HepG2 (cell line): ENCODE data around the gene TCP11L1. TPM values are rescaled to one million over a fixed set of nuclear protein-coding genes. Genes with fewer than 3 reads are reported as not detected.

Experiments used
- ATAC-seq: fragments of 200-7000 bp; cut with Tn5 transposase; 3 replicates; pipeline ENCODE4 v1.9.1; 2020; ENCODE audit warnings: mild to moderate bottlenecking, moderate library complexity
- BruUV-seq: library from RNA; stranded (reverse); fragments of 400-500 nt; replicated peaks from 2 replicates; lab custom pipeline; 2021; lab: Mats Ljungman, UMichigan
- CTCF ChIA-PET: fragments of 300-600 bp; formaldehyde crosslinking; extraction: SDS; loops from one replicate; lab custom pipeline; 2021; ENCODE audit warnings: low total read pairs, inconsistent platforms, low intra/inter-chr PET ratio; lab: Yijun Ruan, JAX
- POLR2A ChIA-PET: fragments of 350-600 bp; sonication (Branson Sonifier 250); formaldehyde crosslinking; loops from one replicate; lab custom pipeline; 2020; ENCODE audit warnings: antibody characterized with exemption, inconsistent platforms; lab: Yijun Ruan, JAX
- DNase-seq: peaks from one replicate; pipeline ENCODE4 v3.0.0-alpha.2; 2015; ENCODE audit warnings: low spot score
- FAIRE-seq: peaks from 3 replicates; lab custom pipeline; 2011; peaks lifted over from hg19 to GRCh38; lab: Jason Lieb, UNC
- H2AFZ ChIP-seq: one replicate; pipeline ENCODE4 v1.6.1; 2011; ENCODE audit warnings: low read length, inconsistent platforms
- H3K27ac ChIP-seq: fragments of 300-600 bp; 3 replicates; pipeline ENCODE4 v1.8.0; 2011; ENCODE audit warnings: mixed run types, mild to moderate bottlenecking, mixed read lengths, low read length, inconsistent platforms; ENCODE audit not compliant: insufficient read depth; ENCODE audit errors: extremely low read length
- H3K27me3 ChIP-seq, 2 experiments: fragments of 200-600 bp in 1 of 2; 2 replicates in 1 of 2; 3 replicates in 1 of 2; pipeline versions ENCODE4 v1.6.0 to v1.8.0; 2011; ENCODE audit warnings: low read length in 2 of 2, mild to moderate bottlenecking in 2 of 2, moderate library complexity in 2 of 2, inconsistent platforms in 1 of 2; ENCODE audit not compliant: insufficient read depth in 2 of 2, control insufficient read depth in 1 of 2
- H3K36me3 ChIP-seq, 2 experiments: fragments of 200-600 bp in 1 of 2; replicated peaks in 1 of 2; 2 replicates in 1 of 2; 3 replicates in 1 of 2; pipeline versions ENCODE4 v1.5.1 to v1.8.0; 2011; ENCODE audit warnings: low read length in 2 of 2, inconsistent platforms in 1 of 2; ENCODE audit not compliant: insufficient read depth in 2 of 2, control insufficient read depth in 1 of 2
- H3K4me1 ChIP-seq: 2 replicates; pipeline ENCODE4 v1.5.1; 2012; ENCODE audit warnings: low read length, inconsistent platforms; ENCODE audit not compliant: insufficient read depth
- H3K4me2 ChIP-seq: 2 replicates; pipeline ENCODE4 v1.6.0; 2011; ENCODE audit warnings: low read depth, low read length, inconsistent platforms
- H3K4me3 ChIP-seq, 3 experiments: fragments of 200-600 bp in 1 of 3; sonication (generic), shearing (Covaris generic) in 1 of 3; replicated peaks in 1 of 3; 2 replicates each; pipeline ENCODE4 v1.5.1; 2011 to 2016; ENCODE audit warnings: low read length in 3 of 3, inconsistent platforms in 2 of 3, low read depth in 2 of 3, mild to moderate bottlenecking in 2 of 3, control low read depth in 1 of 3, mixed read lengths in 1 of 3; ENCODE audit not compliant: insufficient read depth in 1 of 3
- H3K79me2 ChIP-seq: one replicate; pipeline ENCODE4 v1.6.1; 2011; ENCODE audit warnings: low read length, inconsistent platforms; ENCODE audit not compliant: insufficient read depth
- H3K9ac ChIP-seq: 2 replicates; pipeline ENCODE4 v1.6.0; 2011; ENCODE audit warnings: mild to moderate bottlenecking, low read depth, low read length, inconsistent platforms; ENCODE audit not compliant: insufficient read depth
- H3K9me3 ChIP-seq: 2 replicates; pipeline ENCODE4 v1.5.1; 2012; ENCODE audit warnings: mild to moderate bottlenecking, low read length
- H4K20me1 ChIP-seq: 2 replicates; pipeline ENCODE4 v1.6.0; 2011; ENCODE audit warnings: inconsistent platforms, mild to moderate bottlenecking, low read length, moderate library complexity; ENCODE audit not compliant: insufficient read depth
- ARID2 ChIP-seq: sonication (generic); formaldehyde crosslinking; IDR thresholded peaks from 2 replicates; pipeline ENCODE4 v1.8.1; 2022; ENCODE audit warnings: mild to moderate bottlenecking, missing genetic modification reagents, borderline replicate concordance
- BRD4 ChIP-seq: sonication (generic); formaldehyde crosslinking; IDR thresholded peaks from 2 replicates; pipeline ENCODE4 v1.4.0; 2020; ENCODE audit warnings: missing genetic modification reagents
- CBX5 ChIP-seq: sonication (generic); formaldehyde crosslinking; IDR thresholded peaks from 2 replicates; pipeline ENCODE4 v1.4.0; 2020; ENCODE audit warnings: missing genetic modification reagents, borderline replicate concordance
- DDIT3 ChIP-seq: sonication (generic); formaldehyde crosslinking; IDR thresholded peaks from 2 replicates; pipeline ENCODE4 v1.4.0; 2020; ENCODE audit warnings: mild to moderate bottlenecking, missing genetic modification reagents
- EZH2 ChIP-seq: conservative IDR thresholded peaks from 2 replicates; pipeline ENCODE4 v1.6.1; 2012; ENCODE audit warnings: mild to moderate bottlenecking, low read depth, low read length, moderate library complexity
- KAT7 ChIP-seq: IDR thresholded peaks from 2 replicates; pipeline ENCODE4 v1.6.1; 2018; ENCODE audit warnings: borderline replicate concordance, missing compliant biosample characterization
- KMT2A ChIP-seq: sonication (generic); formaldehyde crosslinking; IDR thresholded peaks from 2 replicates; pipeline ENCODE4 v1.4.0; 2020; ENCODE audit warnings: missing genetic modification reagents
- RXRA ChIP-seq: sonication (generic); formaldehyde crosslinking; IDR thresholded peaks from 2 replicates; pipeline ENCODE4 v1.5.1; 2020; ENCODE audit warnings: missing genetic modification reagents
- SRY ChIP-seq: sonication (generic); formaldehyde crosslinking; IDR thresholded peaks from 2 replicates; pipeline ENCODE4 v1.8.0; 2022; ENCODE audit warnings: mild to moderate bottlenecking, missing genetic modification reagents
- THRA ChIP-seq: sonication (generic); formaldehyde crosslinking; IDR thresholded peaks from 2 replicates; pipeline ENCODE4 v1.4.0; 2020; ENCODE audit warnings: missing genetic modification reagents, borderline replicate concordance
- ZFP1 ChIP-seq: IDR thresholded peaks from 2 replicates; pipeline ENCODE4 v1.6.1; 2016
- ZNF549 ChIP-seq: sonication (generic); formaldehyde crosslinking; IDR thresholded peaks from 2 replicates; pipeline ENCODE4 v1.5.0; 2020; ENCODE audit warnings: missing genetic modification reagents
- ZNF556 ChIP-seq: sonication (generic); formaldehyde crosslinking; IDR thresholded peaks from 2 replicates; pipeline ENCODE4 v1.4.0; 2020; ENCODE audit warnings: mild to moderate bottlenecking, missing genetic modification reagents, borderline replicate concordance
- ZNF563 ChIP-seq: sonication (generic); formaldehyde crosslinking; IDR thresholded peaks from 2 replicates; pipeline ENCODE4 v1.8.0; 2022; ENCODE audit warnings: mild to moderate bottlenecking, moderate library complexity, missing genetic modification reagents
- ZNF777 ChIP-seq: sonication (generic); formaldehyde crosslinking; IDR thresholded peaks from 2 replicates; pipeline ENCODE4 v1.4.0; 2020; ENCODE audit warnings: missing genetic modification reagents
- ZNF790 ChIP-seq: sonication (generic); formaldehyde crosslinking; IDR thresholded peaks from 2 replicates; pipeline ENCODE4 v1.8.0; 2022; ENCODE audit warnings: missing genetic modification reagents, mild to moderate bottlenecking, borderline replicate concordance
- ZSCAN22 ChIP-seq: sonication (generic); formaldehyde crosslinking; IDR thresholded peaks from 2 replicates; pipeline ENCODE4 v1.4.0; 2020; ENCODE audit warnings: mild to moderate bottlenecking, missing genetic modification reagents
- WGBS: methylation state at CpG from one replicate; pipeline ENCODE4 v1.1.6; 2017; ENCODE audit warnings: low lambda C conversion rate; 5-methylcytosine and 5-hydroxymethylcytosine counted together
- in situ Hi-C: cut with HindIII; loops from 2 replicates; pipeline ENCODE4 v1.10.0; 2017; ENCODE audit warnings: low pct_unique_long_range_greater_than_20kb; ENCODE audit not compliant: extremely low pct_ligation_motif_present
- intact Hi-C: fragments of 100-400 bp; cut with micrococcal nuclease; formaldehyde crosslinking; loops from one replicate; pipeline ENCODE4 v1.10.0; 2022; ENCODE audit not compliant: unreplicated experiment
- polyA plus RNA-seq, 8 experiments: library from polyadenylated mRNA; depleted of rRNA in 3 of 8; stranded (reverse) in 7 of 8; unstranded in 1 of 8; fragments of >200 nt; fragmentation: Illumina TruSeq in 4 of 8; extraction: Trizol in 4 of 8; gene quantifications; 2 replicates each; pipeline versions ENCODE4 v1.2.1 to v1.2.3, GENCODE V29; 2011 to 2016; ENCODE audit warnings: low read depth in 4 of 8, missing spikeins in 1 of 8, mixed read lengths in 1 of 8; ENCODE audit not compliant: insufficient read depth in 1 of 8
- total RNA-seq, 5 experiments: library from RNA; depleted of rRNA; stranded (reverse); fragments of >200 nt; fragmentation: Illumina TruSeq; extraction: Trizol; gene quantifications; 2 replicates each; pipeline ENCODE4 v1.2.3, GENCODE V29; 2016; ENCODE audit warnings: low read depth in 1 of 5
- TF ChIP-seq, protein P1 (sequence below): sonication (generic); formaldehyde crosslinking; IDR thresholded peaks from 2 replicates; pipeline ENCODE4 v1.5.0; 2020; ENCODE audit warnings: missing genetic modification reagents
- TF ChIP-seq, protein P2 (sequence below): sonication (generic); formaldehyde crosslinking; IDR thresholded peaks from 2 replicates; pipeline ENCODE4 v1.9.0; 2021; ENCODE audit warnings: missing genetic modification reagents, borderline replicate concordance
- TF ChIP-seq, protein P3 (sequence below): sonication (generic); formaldehyde crosslinking; IDR thresholded peaks from 2 replicates; pipeline ENCODE4 v1.4.0; 2020; ENCODE audit warnings: missing genetic modification reagents, borderline replicate concordance

The TCP11L1 gene
- total and polyA plus RNA-seq, 2 of the 13 experiments (the other 11 are each of a cell fraction or from before 2014, with no cell fraction given), result 7.9 to 10.1 TPM

DNA sequence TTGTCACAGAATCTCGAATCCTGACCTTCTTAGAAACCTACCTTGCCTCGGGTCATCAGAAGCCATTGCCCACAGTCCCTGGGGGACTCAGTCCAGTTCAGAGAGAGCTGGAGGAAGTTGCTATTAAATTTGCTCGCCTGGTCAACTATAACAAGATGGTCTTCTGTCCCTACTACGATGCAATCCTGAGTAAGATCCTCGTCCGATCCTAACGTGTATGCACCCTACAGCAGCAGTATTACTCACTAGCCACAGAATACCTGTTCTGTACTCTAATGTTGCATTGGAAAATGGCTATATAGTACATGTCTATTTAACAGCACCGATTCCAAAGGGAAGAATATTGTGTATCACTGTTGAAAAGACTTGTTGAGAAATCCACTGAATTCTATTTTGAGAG lies 33.1 kb downstream of the TCP11L1 start (continued):
- TF ChIP-seq SRY (CRISPR knock-in tag) (no peak), EZH2 (no peak), ZFP1 (CRISPR knock-in tag) (no peak), DDIT3 (no peak), ZNF790 (CRISPR knock-in tag) (no peak), ZNF563 (CRISPR knock-in tag) (no peak), ZNF556 (CRISPR knock-in tag) (no peak), ARID2 (CRISPR knock-in tag) (no peak)
- TF ChIP-seq, protein P1, sequence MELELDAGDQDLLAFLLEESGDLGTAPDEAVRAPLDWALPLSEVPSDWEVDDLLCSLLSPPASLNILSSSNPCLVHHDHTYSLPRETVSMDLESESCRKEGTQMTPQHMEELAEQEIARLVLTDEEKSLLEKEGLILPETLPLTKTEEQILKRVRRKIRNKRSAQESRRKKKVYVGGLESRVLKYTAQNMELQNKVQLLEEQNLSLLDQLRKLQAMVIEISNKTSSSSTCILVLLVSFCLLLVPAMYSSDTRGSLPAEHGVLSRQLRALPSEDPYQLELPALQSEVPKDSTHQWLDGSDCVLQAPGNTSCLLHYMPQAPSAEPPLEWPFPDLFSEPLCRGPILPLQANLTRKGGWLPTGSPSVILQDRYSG (CRISPR knock-in tag), result no peak
- TF ChIP-seq, protein P2, sequence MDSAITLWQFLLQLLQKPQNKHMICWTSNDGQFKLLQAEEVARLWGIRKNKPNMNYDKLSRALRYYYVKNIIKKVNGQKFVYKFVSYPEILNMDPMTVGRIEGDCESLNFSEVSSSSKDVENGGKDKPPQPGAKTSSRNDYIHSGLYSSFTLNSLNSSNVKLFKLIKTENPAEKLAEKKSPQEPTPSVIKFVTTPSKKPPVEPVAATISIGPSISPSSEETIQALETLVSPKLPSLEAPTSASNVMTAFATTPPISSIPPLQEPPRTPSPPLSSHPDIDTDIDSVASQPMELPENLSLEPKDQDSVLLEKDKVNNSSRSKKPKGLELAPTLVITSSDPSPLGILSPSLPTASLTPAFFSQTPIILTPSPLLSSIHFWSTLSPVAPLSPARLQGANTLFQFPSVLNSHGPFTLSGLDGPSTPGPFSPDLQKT (CRISPR knock-in tag), result no peak

- Histone ChIP-seq H3K36me3 (peaks cover 2 to 53% of the 10 kb centered on the region in 2 experiments), H2AFZ (no peak overlapping the region), H4K20me1 (no peaks in the 10 kb centered on the region), H3K9me3 (no peaks in the 10 kb centered on the region), H3K4me1 (peaks cover 18% of the 10 kb centered on the region), H3K79me2 (no peaks in the 10 kb centered on the region), H3K4me2 (no peak overlapping the region), H3K27me3 (no peaks in the 10 kb centered on the region), H3K27ac (no peak overlapping the region), H3K4me3 (no peak overlapping the region), H3K9ac (no peak overlapping the region)
- WGBS, result 93% methylated on average over 1 of the region's 1 CpG
- in situ Hi-C loops, result no loop called here
- no peak for DNase-seq
- no peak for FAIRE-seq
- ATAC-seq, result no peak
- intact Hi-C loops, result no loop called here
- no TSS peak for BruUV-seq
- CTCF ChIA-PET, result no interaction called here
- POLR2A ChIA-PET, result no interaction called here
- TF ChIP-seq ZNF549 (CRISPR knock-in tag), result no peak
- no peak for TF ChIP-seq CBX5 (CRISPR knock-in tag)
- TF ChIP-seq KAT7, result no peak
- no peak for TF ChIP-seq KMT2A (CRISPR knock-in tag)
- no peak for TF ChIP-seq THRA (CRISPR knock-in tag)
- TF ChIP-seq RXRA (CRISPR knock-in tag), result no peak
- TF ChIP-seq BRD4, result no peak
- TF ChIP-seq ZNF777 (CRISPR knock-in tag), result no peak
- TF ChIP-seq, protein P3, sequence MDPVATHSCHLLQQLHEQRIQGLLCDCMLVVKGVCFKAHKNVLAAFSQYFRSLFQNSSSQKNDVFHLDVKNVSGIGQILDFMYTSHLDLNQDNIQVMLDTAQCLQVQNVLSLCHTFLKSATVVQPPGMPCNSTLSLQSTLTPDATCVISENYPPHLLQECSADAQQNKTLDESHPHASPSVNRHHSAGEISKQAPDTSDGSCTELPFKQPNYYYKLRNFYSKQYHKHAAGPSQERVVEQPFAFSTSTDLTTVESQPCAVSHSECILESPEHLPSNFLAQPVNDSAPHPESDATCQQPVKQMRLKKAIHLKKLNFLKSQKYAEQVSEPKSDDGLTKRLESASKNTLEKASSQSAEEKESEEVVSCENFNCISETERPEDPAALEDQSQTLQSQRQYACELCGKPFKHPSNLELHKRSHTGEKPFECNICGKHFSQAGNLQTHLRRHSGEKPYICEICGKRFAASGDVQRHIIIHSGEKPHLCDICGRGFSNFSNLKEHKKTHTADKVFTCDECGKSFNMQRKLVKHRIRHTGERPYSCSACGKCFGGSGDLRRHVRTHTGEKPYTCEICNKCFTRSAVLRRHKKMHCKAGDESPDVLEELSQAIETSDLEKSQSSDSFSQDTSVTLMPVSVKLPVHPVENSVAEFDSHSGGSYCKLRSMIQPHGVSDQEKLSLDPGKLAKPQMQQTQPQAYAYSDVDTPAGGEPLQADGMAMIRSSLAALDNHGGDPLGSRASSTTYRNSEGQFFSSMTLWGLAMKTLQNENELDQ (CRISPR knock-in tag), result no peak
- no peak for TF ChIP-seq ZSCAN22 (CRISPR knock-in tag)
These were observed 44.5 kb downstream of the TCP11L1 start for GRCh38 chr11:33083918-33084317.
